KOPT-K1 (cell line): ENCODE results near the gene DUSP14.
A peak's percentile ranks its signal among the peaks of the same experiment; 100 is the strongest.

Experiments used
- H3K27ac ChIP-seq: fragments of 200-600 bp; sonication (generic); 2 replicates; pipeline ENCODE4 v1.5.1; 2016; ENCODE audit warnings: antibody characterized with exemption, mild to moderate bottlenecking, low read depth, low read length; ENCODE audit not compliant: poor library complexity, severe bottlenecking
- H3K36me3 ChIP-seq: fragments of 200-600 bp; sonication (generic); 2 replicates; pipeline ENCODE4 v1.5.1; 2017; ENCODE audit warnings: antibody characterized with exemption, mild to moderate bottlenecking, low read length, moderate library complexity; ENCODE audit not compliant: insufficient read depth
- H3K9me3 ChIP-seq: fragments of 200-600 bp; sonication (generic); 2 replicates; pipeline ENCODE4 v1.5.1; 2017; ENCODE audit warnings: antibody characterized with exemption, low read length, mild to moderate bottlenecking; ENCODE audit not compliant: insufficient read depth, poor library complexity, severe bottlenecking

The DUSP14 gene

GRCh38 chr17:37476431-37477120 lies 13.1 kb upstream of the DUSP14 start:
- Histone ChIP-seq H3K36me3 (peaks cover 92% of the 10 kb centered on the region), H3K27ac (no peak overlapping the region), H3K9me3 (no peaks in the 10 kb centered on the region)

DNA sequence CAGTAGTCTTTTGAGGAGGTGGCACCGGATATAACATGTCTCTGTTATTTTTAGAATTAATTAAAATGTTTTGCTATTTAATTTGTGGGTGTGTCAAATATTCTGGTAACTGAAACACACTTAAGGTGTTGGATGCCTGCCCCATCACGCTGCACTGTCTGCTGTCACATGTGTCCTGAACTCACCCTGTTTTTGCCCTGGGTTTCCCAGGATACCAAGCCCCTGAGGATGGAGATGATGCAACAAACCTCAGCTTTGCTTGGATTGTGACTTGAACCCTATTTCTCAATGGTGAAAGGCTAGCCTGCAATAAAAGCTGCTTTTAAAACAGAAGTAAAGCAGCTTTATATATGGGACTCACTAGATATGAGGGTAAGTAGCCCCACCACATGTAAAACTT lies 11.5 kb upstream of the DUSP14 start:
- Histone ChIP-seq H3K36me3 (peaks cover 76% of the 10 kb centered on the region), H3K27ac (no peak overlapping the region), H3K9me3 (no peaks in the 10 kb centered on the region)

- Histone ChIP-seq H3K9me3 (no peaks in the 10 kb centered on the region), H3K27ac (no peak overlapping the region), H3K36me3 (peaks cover 68% of the 10 kb centered on the region)
Observed at GRCh38 chr17:37479025-37479424, 10.7 kb upstream of the DUSP14 start.

DNA sequence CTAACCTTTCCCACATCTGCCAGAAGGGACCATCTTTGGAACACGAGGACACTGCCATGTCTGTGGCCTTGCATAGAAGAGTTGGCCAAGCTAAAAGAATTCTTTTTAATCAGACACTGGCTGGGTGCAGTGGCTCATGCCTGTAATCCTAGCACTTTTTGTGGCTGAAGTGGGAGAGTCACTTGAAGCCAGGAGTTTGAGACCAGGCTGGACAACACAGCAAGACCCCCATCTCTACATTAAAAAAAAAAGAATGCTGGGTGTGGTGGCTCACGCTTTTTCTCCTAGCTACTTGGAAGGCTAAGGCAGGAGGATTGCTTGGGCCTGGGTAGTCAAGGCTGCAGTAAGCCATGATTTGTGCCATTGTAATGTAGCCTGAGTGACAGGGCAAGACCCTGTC lies 9.3 kb upstream of the DUSP14 start:
- Histone ChIP-seq H3K36me3 (peaks cover 54% of the 10 kb centered on the region), H3K27ac (no peak overlapping the region)

GRCh38 chr17:37481001-37481665 lies 8.6 kb upstream of the DUSP14 start:
- H3K27ac ChIP-seq: no peak overlapping the region
- H3K9me3 ChIP-seq: no peaks in the 10 kb centered on the region
- H3K36me3 ChIP-seq: peaks cover 46% of the 10 kb centered on the region

More for the DNA sequence above, 9.3 kb upstream of the DUSP14 start:
- no peaks in the 10 kb centered on the region for H3K9me3 ChIP-seq

- Histone ChIP-seq H3K36me3 (peaks cover 23% of the 10 kb centered on the region), H3K27ac (no peak overlapping the region), H3K9me3 (no peaks in the 10 kb centered on the region)
Observed at GRCh38 chr17:37483311-37484039, 6.2 kb upstream of the DUSP14 start.

GRCh38 chr17:37485938-37486570 lies 3.6 kb upstream of the DUSP14 start:
- no peak overlapping the region for H3K27ac ChIP-seq
- H3K36me3 ChIP-seq: no peaks in the 10 kb centered on the region
- H3K9me3 ChIP-seq: no peaks in the 10 kb centered on the region

- H3K9me3 ChIP-seq: no peaks in the 10 kb centered on the region
- no peak overlapping the region for H3K27ac ChIP-seq
- no peaks in the 10 kb centered on the region for H3K36me3 ChIP-seq
Observed at GRCh38 chr17:37488009-37488604, 1.6 kb upstream of the DUSP14 start.

- Histone ChIP-seq H3K9me3 (no peaks in the 10 kb centered on the region), H3K36me3 (no peaks in the 10 kb centered on the region), H3K27ac (no peak overlapping the region)
Observed at GRCh38 chr17:37488607-37489196, 989 bp upstream of the DUSP14 start.

DNA sequence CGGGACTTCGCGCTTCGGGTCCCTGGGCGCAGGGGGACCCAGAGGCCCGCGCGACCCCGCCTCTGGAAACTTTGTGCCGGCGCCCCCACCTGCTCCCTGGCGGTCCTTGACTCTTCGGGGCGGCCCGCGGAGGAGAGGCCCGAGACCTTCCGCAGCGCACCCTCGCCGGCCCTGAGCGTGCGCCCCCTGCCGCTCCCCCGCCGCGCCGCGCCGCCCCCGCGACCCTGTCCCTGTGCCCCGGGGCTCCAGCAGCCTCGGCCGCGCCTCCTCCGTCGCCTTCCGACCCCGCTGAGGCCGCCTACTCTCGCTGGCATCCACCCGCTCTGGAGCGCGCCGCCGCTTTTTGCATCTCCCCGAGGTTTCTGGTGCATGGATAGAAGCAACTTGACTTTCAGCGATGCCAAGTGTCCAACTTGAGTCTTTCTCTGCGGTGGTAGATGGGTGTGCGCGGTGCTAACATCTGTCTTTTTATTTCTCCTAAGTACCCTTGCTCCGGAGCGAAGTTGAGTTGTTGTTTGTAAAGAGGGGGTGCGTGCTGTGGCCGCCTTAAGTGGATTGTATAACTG lies 414 bp downstream of the DUSP14 start:
- Histone ChIP-seq H3K27ac (peak overlapping the region; percentile 17), H3K36me3 (no peaks in the 10 kb centered on the region), H3K9me3 (no peaks in the 10 kb centered on the region)

DNA sequence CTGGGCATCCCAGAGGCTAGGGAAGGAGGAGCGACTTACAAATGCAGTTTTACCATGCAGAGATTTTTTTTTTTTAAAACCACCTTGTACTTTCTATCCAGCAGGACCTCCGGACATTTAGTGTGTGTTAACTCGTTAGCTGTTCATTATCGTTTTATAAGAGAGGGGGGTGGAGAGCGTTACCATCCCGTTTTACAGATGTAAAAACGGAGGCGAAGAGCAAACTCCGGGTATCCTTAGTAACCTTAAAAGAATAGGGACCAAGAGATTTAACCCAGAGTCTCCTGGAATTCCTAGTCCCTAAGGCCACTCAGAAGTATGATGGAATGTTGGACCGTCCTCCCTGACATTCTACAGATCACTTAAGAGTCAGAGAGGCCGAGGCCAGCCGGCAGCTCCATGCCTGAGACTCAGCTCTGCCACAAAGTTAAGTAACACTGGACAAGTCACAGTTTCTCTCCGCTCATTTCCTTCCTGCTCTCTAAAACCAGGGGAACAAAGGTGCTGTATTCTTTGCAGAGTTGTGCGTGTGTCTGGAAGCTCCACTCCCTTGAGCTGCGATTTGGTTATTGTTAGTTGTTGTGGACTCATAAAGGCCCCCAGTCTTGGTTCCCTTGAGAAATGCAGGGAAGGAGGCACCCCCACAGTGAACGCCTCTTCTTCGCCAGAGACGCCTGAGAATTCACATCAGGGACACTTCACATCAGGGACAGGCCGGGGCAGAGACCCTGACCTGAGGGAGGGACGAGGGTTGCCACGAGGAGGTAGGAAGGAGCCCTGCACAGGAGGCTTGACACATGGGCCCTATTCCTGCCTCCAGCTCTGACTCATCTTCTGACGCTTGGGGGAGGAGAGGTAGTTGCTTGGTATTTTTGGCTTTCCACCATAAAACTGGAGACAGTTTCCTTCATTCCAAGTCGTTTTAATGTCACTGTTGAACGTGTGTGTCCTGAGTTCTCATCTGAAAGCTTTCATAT lies 1.2 kb downstream of the DUSP14 start:
- Histone ChIP-seq H3K36me3 (no peaks in the 10 kb centered on the region), H3K27ac (peak overlapping the region; percentile 17)

GRCh38 chr17:37492167-37492566 lies 2.5 kb downstream of the DUSP14 start:
- no peaks in the 10 kb centered on the region for H3K9me3 ChIP-seq
- no peaks in the 10 kb centered on the region for H3K36me3 ChIP-seq
- H3K27ac ChIP-seq: no peak overlapping the region

More for the DNA sequence above, 1.2 kb downstream of the DUSP14 start:
- H3K9me3 ChIP-seq: no peaks in the 10 kb centered on the region

DNA sequence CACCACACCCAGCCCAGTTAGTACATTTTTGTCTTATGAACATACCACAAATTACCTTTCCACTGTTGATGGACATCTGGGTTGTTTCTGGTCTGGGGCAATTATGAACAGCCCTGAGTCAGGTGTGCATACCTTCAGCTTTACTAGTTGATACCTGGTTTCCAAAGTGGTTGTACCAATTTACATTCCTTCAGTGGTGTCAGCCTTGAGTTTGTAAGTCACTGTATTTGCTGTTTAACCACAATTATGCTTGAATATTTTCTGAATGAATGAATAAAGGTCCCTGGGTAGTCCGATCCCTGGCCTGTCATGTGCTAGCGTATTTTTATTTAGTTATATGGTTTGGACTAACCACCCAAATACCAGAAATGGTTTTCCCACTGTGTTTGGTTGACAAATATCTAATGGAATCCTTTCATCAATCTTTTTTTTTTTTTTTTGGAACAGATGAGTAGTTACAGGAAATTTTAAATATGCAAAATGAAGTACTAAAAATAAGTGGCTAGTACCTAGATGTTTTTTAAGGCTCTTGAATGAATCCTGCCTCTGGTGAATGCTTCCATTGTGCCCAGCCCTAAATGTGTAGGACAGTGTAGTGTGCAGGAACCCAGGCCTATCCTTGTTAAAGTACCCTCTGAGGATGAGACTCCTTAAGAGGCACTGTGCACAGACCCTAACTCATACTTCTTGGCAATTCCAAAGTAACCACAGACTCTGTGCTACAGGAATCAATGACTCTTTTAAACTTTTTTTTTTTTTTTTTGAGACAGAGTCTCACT lies 3.7 kb downstream of the DUSP14 start:
- H3K27ac ChIP-seq: no peak overlapping the region
- no peaks in the 10 kb centered on the region for H3K9me3 ChIP-seq

More for the DNA sequence above, 3.7 kb downstream of the DUSP14 start:
- H3K36me3 ChIP-seq: no peaks in the 10 kb centered on the region
